Measurements from ENCODE around the gene SLC1A5.
A peak's percentile ranks its signal among the peaks of the same experiment; 100 is the strongest.
"Not testable (repeated sequence)": the region's sequence is repeated elsewhere in the genome, so short reads cannot be mapped to it uniquely, and the experiment has no call there.

The SLC1A5 gene

DNA sequence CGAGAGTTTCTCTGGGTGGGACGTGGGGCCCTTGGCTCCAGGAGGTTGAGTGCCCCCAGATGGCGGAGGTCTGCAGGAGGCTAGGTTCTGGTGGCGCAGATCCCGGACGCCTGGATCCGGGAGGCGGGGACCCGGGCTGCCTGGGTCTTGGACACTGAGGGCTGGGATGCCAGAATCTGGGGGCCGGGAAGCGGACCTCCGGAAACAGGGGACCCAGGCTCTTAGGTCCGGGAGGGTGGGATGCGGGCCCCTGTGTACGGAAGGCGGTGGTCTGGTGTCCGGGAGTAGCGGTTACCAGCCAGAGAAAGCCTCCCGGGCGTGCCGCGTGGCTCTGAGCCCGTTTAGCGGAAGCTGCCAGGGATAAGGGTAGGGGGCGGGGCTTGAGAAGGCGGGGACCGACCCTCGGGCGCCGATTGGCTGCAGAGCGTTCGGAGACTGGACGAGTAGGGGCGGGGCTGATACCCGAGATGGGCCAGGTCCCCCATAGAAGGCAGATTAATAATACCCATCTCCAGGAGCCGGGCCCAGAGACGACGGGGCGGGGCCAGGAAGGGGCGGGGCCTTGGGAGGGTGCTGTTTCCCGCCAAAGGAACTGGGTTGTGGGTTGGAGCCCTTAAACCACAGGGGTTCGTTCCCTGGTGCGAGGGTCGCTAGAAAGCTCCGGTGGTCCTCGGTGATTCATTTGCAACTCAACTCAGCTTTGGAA, at the start of gene SLC1A5:
Gene SLC1A5 (minus strand): TSS at position 333 of the 706 bp plus-strand sequence. CDS start 629 bp downstream, outside the sequence.
- DNase-seq (ENCODE audit: low read depth), result peak; percentile 98

DNA sequence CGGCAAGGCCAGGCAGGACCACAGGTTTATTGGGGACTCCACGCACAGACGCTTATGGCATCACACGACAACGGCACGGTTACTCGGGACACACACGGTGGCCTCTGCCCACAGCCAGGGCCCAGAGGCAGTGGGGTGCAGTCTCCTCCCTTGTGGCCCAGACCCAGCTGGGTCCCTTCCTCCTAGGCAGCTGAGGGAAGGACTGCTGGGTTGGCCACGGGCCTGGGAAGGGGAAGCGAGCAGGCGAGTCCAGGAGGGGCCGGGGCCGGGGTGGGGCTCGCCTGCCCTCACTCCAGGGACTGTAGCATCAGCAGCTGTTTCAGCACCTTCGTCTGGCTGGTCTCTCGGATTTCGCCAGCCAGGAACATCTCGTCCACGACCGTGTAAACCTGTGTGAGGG, 49.8 kb upstream of the SLC1A5 start:
- DNase-seq (ENCODE audit: low read depth), result no peak

DNA sequence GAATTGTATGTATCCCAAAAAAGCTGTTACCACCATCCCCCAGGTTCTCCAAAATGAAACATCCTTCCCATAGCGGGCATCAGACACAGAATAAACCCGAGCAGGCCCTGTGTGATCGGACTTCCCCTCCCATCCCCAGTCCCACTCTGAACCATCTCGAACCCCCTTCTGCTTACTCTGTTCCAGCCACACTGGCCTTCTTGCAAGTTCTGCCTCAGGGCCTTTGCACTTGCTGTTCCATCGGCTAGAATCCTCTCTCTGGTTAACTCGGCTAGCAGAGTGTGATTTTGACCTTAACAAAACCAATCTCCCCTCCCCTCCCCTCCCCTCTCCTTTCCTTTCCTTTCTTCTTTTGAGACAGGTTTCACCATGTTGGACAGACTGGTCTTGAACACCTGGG, 46.6 kb upstream of the SLC1A5 start:
- no peak for DNase-seq (ENCODE audit: low read depth)

DNA sequence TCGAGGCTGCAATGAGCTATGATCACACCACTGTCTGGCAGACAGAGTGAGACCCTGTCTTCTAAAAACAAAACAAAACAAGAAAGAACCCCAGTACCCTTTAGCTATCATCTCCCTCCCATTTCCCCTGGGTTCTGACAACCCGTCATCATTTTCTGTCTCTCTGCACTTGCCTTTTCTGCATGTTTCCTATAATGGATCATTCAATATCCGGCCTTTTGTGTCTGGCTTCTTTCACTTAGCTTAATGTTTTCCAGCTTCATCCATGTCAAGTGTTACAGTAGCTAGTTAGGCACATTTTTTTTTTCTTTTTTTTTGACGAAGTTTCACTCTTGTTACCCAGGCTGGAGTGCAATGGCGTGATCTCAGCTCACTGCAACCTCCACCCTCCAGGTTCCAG, 45.7 kb upstream of the SLC1A5 start:
- no peak for DNase-seq (ENCODE audit: low read depth)

DNA sequence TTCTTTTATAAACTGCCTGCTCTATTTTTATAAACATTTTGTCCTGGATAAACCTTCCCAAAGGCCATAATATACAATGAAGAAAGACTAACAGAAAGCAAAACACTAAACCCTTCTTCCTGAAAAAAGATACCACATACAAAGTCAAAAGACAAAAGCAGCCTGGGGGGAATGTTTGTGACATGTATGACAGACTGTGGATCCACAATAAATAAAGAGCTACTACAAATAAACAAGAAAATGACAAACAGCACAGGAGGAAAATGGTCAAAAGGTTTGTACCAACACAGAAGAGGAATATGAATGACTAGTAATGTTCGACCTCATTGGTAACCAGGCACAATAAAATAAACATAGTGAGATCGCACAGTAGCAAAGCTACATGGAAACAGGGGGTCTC, 42.5 kb upstream of the SLC1A5 start:
- no peak for DNase-seq (ENCODE audit: low read depth)

DNA sequence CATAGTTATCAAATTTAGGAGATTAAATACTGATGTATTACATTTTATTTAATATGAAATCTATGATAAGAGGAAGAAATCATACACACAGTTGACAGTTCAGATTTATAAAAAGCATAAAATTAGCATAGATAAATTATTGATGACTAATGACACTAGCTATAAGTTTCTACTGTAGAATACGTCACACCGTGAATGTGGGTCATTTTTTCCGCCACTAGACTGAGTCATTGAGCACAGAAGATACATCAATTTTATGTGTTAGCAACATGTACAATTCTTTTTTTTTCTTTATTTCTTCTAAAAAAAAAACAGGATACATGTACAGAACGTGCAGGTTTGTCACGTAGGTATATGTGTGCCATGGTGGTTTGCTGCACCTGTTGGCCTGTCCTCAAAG, 40.1 kb upstream of the SLC1A5 start:
- peak; percentile 30 for DNase-seq (ENCODE audit: low read depth)

DNA sequence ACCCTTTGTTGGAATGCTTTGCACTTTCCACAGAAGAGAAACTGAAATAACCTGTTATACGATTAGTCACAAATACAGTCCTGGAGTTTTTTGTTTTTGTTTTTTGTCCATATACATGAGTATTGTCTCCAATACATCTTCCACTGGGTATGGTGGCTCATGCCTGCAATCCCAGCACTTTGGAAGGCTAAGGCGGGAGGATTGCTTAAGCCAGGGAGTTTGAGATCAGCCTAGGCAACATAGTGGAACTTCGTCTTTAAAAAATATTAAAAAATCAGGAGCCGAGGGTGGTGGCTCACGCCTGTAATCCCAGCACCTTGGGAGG, 37.3 kb upstream of the SLC1A5 start:
- no peak for DNase-seq (ENCODE audit: low read depth)

DNA sequence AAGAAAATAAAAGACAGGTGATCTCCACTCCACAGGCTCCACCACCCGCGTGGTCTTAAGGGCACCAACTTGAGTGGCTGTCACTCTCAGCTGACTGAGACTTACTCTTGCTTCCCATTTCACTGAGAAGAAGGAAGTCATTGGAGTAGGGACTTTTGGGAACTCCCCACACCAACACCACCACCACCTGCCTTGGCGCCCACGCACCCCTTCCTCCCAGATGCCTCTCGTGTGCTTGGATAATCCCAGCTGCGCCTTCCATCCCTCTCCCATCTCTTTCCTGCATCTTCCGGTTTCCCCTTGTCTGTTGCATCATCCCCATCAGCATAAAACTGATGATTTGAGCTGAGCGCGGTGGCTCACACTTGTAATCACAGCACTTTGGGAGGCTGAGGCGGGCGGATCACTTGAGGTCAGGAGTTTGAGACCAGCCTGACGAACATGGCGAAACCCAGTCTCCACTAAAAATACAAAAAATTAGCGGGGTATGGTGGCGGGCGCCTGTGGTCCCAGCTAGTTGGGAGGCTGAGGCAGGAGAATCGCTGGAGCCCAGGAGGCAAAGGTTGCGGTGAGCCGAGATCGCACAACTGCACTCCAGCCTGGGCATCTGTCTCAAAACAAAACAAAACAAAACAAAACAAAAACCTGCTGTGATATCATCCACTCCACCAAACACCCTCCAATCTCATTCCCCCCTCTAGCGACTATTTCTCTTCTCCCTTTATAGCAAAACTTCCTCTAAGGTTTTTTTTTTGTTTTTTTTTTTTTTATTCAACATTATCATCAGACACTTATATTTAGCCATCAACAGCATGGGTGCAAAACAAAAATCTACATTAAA, 36.7 kb upstream of the SLC1A5 start:
- no peak for DNase-seq (ENCODE audit: low read depth)

DNA sequence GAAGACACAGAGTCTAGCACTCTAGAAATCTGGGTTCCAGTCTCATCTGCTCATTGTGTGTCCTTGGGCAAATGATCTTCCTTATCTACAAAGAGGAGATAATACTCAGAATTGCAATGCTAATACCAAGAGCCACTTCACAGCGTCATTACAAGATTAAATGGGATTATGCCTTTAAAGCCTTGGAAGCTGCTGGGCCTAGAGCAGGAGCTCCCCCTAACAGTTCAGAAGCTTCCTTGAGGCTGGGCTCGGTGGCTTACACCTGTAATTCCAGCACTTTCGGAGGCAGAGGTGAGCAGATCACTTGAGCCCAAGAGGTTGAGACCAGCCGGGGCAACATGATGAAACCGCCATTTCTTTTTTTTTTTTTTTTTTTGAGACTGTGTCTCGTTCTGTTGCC, 34.7 kb upstream of the SLC1A5 start:
- DNase-seq (ENCODE audit: low read depth), result no peak

DNA sequence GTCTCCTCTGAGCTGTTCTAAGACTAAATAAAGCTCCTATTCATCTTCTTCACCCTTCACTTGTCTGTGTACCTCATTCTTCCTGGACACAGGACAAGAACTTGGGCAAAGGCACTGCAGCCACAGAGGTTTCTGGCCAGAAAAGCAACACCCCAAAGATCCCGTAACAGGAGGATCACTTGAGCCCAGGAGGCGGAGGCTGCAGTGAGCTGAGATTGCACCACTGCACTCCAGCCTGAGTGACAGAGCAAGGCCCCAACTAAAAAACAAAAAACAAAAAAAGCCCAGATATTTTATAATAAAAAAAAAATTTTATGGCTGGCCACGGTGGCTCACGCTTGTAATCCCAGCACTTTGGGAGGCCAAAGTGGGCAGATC, 34.0 kb upstream of the SLC1A5 start:
- not testable (repeated sequence) for DNase-seq (ENCODE audit: low read depth)

DNA sequence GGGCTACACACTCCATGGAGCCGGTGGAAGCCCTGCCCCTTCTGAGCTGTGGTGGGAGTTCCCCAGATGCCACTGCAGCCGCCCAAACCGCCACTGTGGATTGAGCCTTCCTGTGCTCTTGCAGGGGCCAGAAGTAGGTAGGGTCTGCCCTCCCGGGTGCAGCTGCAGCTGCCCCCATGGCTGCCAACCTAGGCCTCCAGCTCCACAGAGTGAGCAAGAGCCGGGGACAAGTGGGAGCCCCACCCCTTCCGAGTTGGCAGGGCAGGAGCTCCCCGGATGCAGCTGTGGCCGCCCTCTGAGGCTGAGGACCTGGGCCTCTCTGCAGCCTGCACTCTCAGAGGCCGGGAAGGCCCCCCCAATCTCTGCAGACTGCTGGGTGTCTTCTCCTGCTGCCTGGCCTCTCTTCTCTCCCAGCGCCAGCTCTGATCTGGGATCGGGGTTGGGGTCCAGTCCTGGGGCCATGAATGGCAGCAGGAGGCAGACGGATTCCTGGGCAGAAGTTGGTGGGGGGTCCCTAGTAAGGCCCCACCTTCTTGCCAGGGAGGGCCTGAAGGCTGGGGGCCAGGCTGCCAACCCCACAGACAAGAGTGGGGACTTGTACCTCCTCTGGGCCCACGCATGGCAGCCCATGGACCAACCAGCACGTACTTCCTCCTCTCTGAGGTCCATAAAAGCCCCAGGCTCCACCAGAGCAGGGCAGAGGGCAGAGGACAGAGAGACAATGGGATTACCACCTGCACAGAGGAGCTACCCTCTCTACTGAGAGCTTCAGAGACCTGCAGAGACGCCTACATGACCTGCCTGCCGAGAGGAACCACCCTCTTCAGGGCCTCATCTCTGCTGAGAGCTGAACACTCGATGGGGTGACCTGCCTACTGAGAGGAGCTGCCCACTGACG, 33.4 kb upstream of the SLC1A5 start:
- DNase-seq (ENCODE audit: low read depth), result peak; percentile 15

DNA sequence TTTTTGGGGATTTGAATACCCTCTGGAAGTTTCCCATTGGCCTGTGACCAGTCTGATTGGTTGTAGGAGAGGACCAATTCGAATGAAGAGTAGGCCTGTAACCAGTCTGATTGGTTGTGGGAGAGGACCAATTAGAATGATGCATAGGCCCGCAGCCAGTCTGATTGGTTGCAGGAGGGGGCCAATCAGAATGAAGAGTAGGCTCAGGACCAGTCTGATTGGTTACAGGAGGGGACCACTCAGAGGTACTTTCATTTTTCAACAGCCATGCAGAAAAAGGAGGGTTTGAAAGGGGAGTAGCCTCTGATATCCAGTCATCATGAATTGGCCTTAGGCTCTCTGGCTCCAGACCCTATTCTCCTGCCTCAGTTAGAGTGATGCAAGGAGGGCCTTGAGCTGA, 30.4 kb upstream of the SLC1A5 start:
- DNase-seq (ENCODE audit: low read depth), result no peak

DNA sequence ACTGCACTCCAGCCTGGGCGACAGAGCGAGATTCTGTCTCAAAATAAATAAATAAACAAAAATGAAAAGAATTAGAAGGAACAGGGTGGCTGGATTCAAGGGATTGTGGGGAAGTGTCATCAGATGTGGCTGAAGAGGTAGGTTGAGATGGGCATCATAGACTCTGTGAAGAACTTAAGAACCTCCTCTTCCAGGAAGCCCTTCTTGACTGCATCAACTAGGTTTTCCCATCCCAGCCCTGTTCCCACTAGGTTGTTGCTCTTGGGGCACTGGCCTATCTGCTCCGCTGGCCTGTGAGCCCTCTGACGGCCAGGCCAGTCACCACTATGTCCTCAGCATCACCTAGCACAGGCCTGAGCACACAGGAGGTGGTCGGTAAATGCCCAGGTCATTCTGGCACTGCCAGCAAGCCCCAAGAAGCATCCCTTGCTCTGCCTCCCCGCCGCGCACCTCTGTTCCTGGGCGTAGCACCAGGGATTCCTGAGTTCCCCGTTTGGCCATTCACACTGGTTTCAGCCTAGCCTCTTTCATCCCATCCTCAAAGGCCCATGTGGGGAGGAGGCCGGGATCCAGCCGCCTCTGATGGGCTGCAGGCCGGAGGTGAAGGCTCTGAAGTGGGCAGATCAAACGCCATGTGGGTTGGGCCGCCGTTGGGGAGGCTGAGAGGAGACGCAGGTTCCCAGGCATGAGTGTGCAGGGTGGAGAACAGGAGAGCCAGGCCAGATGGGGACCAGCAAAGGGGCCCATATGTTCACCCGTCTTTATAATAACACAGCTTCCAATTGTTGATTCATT, 27.6 kb upstream of the SLC1A5 start:
- DNase-seq (ENCODE audit: low read depth), result no peak

DNA sequence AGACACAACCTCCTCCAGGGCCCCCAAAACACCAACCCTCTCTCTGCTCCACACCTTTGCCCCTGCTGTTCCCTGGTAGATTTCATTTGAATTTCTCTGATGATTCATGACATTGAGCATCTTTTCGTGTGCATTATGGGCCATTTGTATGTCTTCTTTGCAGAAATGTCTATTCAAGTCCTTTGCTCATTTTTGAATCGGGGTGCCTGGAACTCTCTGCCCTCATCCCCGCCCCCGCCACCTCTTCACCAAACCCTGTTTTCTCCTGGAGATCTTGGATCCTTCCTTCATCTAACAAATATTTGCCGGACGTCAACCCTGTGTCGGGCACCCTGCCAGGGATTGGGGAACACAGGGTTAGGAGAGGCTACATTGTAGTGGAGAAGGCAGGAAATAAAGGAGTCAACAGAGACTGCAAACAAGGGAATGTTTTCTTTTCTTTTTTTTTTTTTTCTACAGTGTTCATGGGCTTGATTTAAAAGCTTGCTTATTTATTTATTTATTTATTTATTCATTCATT, 25.5 kb upstream of the SLC1A5 start:
- no peak for DNase-seq (ENCODE audit: low read depth)

DNA sequence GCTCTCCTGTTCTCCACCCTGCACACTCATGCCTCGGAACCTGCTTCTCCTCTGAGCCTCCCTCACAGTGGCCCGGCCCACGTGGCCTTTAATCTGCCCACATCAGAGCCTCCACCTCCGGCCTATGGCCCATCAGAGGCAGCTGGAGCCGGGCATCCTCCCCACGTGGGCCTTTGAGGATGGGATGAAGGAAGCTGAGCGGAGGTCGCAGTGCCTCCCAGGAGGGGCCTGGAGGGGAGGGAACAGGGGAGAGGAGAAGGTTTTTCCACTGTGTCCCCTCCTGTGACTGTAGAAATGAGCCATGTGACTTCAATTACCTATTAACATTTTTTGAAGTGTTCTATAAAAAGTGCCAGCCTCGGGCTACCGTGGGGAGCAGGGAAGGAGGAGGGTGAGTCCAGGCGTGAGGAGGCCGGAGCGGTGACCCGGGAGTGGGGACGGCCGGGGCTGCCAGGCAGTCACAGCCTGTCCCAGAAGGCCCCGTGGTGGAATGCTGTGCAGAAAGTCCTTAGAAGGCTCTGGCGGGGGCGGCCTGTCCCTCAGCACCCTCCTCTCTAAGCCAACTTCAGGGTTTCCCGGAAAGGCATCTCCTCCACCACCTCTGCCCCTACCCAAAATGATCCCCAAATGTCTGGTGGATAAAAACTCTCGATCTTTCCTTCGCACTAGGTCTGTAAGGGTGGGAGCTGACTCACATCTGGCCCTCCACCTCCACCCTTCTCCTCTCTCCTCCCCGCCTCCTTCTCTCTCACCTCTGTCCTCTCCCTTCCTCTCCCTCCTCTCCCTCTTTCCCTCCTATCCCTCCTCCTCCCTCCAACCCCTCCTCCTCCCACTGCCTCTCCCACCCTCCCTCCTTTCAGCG, 24.8 kb upstream of the SLC1A5 start:
- DNase-seq (ENCODE audit: low read depth), result no peak

DNA sequence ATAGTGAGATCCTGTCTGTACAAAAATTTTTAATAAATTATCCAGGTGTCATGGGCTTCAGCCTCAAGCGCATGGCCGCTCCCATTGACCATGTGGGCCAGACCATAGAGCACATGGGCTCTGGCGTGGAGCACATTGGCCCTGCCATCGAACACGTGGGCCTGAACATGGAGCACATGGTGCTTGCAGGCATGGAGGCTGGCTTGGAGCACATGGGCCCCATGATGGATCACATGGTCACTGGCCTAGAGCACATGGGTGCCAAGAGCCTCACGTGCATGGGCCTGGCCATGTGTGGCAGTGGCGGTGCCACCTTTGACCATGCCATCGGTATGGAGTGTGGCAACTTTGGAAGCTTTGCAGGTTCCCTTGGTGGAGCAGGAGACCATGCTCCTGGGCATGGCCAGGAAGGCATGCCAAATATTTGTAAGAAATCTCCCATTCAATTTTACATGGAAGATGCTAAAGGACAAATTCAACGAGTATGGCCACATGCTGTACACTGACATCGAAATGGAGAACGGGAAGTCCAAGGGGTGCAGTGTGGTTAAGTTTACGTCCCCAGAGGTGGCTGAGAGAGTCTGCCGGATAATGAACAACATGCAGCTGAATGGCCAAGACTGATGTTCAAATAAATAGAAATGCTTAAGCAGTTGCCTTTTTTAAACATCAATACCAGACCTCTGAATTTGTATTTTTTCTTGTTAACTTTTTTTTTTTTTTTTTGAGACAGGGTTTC, 21.3 kb upstream of the SLC1A5 start:
- DNase-seq (ENCODE audit: low read depth), result no peak

DNA sequence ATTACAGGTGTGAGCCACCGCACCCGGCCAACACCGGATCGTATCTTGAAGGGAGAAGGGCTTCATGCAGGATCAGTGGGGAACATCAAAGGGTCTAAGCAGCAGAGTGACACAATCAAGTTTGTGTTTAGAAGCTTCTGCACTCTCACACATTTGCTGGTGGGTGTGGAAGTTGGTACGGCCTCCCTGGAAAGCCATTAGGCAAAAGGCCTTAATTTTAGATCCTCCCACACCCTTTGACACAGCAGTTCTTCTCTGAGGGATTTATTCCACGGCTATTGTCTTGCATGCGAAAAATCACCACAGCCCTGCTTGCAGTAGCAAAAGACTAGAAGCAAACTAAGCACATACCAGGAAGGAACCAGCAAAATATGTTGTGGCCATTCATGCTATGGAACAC, 18.3 kb upstream of the SLC1A5 start:
- no peak for DNase-seq (ENCODE audit: low read depth)

DNA sequence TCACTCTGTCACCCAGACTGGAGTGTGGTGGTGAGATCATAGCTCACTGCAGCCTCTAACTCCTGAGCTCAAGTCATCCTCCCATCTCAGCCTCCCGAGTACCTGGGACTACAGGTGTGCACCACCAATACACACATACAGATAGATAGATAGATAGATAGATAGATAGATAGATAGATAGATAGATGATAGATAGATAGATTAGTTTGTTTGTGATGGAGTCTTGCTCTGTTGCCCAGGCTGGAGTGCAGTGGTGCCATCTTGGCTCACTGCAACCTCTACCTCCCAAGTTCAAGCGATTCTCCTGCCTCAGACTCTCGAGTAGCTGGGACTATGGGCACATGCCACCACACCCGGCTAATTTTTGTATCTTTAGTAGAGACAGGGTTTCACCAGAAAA, 16.0 kb upstream of the SLC1A5 start:
- DNase-seq (ENCODE audit: low read depth), result not testable (repeated sequence)

DNA sequence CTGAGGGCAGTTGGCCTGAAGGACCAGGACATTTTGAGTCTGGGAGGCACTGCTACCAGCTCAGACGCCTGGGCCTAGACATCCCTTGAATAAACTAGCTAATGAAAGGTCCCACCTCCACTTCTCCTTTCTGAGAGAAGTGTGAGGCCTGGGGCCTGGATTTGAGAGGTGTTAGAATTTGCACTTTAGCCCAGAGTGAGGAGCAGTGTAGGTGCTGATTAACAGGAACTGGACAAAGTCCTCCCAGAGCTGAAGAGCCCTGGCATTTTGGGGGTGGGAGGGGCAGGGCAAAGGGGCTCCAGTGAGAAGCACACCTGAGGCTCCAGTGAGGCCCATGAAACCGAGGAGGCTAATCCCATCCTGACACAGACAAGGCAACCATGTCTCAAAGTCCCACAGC, 15.2 kb upstream of the SLC1A5 start:
- DNase-seq (ENCODE audit: low read depth), result no peak

DNA sequence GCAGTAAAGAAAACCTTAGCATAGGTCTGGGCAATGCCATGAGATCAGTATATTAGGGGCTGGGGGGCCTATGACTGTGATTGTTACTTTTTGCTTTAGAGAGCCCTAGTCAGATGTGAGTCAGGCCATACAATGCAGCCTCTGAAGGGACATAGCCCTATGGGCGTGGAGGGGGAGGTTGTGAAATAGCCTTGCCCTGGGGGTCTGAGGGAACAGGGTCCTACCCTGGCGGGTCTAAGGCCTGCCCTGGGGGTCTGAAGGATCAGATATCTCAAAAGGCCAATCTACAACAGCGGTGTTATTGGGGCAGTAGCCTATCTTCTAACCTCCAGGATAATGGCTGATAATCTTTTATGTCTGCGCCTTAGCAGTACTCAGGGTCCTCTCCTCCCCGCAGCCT, 13.8 kb upstream of the SLC1A5 start:
- no peak for DNase-seq (ENCODE audit: low read depth)

Measured in stimulated activated CD8-positive, alpha-beta memory T cell treated with anti-CD3 and anti-CD28 coated beads, Interleukin-7, amount 100 ng/mL, for 24 hours (primary cell).